Measurements from ENCODE around the gene VASN. TPM values are rescaled to one million over a fixed set of nuclear protein-coding genes. Genes with fewer than 3 reads are reported as not detected.

VASN gene
- total and polyA plus RNA-seq, 9 of the 15 experiments (the other 6 are each of a cell fraction or from before 2014, with no cell fraction given) = 0.01 to 2.5 (median 0.41) TPM; not detected in 1

GRCh38 chr16:4416200-4417032 is 44.8 kb downstream of the VASN start, which contains the start of gene CORO7 (continued):
- TF ChIP-seq ZMIZ1 (IDR thresholded peaks at IDR 0.05; ENCODE audit: low read depth in 2 of 2, low read length in 2 of 2) (no peak), CBX2 (IDR thresholded peaks at IDR 0.05; ENCODE audit: insufficient read depth, low read length, poor library complexity, severe bottlenecking) (no peak), NR4A1 (CRISPR knock-in tag; IDR thresholded peaks at IDR 0.05) (peak; percentile 25; the same call in 1 of the 2 replicates), NR4A1 (tag; IDR thresholded peaks at IDR 0.05) (no peak), TAF1 (IDR thresholded peaks at IDR 0.05; ENCODE audit: control insufficient read depth, extremely low read depth, insufficient read depth, low read length, severe bottlenecking) (peak; percentile 12), ZNF586 (CRISPR knock-in tag; conservative IDR thresholded peaks at IDR 0.05) (no peak), ZNF584 (CRISPR knock-in tag; IDR thresholded peaks at IDR 0.05; ENCODE audit: low read depth) (no peak), SUPT5H (IDR thresholded peaks at IDR 0.05) (peak; percentile 71), TOE1 (IDR thresholded peaks at IDR 0.05; ENCODE audit: borderline replicate concordance) (peak; percentile 95), TOE1 (CRISPR knock-in tag; IDR thresholded peaks at IDR 0.05; ENCODE audit: borderline replicate concordance, low read depth) (no peak), SP2 (IDR thresholded peaks at IDR 0.05; ENCODE audit: extremely low read depth, low read depth, low read length, poor library complexity, severe bottlenecking) (peak; percentile 31), POLR2A (conservative IDR thresholded peaks at IDR 0.05) (peak; percentile 74), SIX5 (IDR thresholded peaks at IDR 0.05; ENCODE audit: borderline replicate concordance in 1 of 2, insufficient read depth in 1 of 2, low read depth in 1 of 2, low read length in 2 of 2) (no peak), MTA3 (IDR thresholded peaks at IDR 0.05; ENCODE audit: borderline replicate concordance) (peak; percentile 73; the same call in 1 of the 2 replicates), SAFB (IDR thresholded peaks at IDR 0.05; ENCODE audit: borderline replicate concordance, low read depth, low read length) (peak; percentile 96), ATF7 (IDR thresholded peaks at IDR 0.05) (0 out of 2 replicates have a peak, but pooled peaks have one; percentile 58), MED1 (CRISPR knock-in tag; IDR thresholded peaks at IDR 0.05; ENCODE audit: borderline replicate concordance) (0 out of 2 replicates have a peak, but pooled peaks have one; percentile 63), MBD2 (IDR thresholded peaks at IDR 0.05; ENCODE audit: borderline replicate concordance, low read depth) (peak; percentile 19; the same call in 1 of the 2 replicates), TAL1 (IDR thresholded peaks at IDR 0.05) (no peak), CHD2 (IDR thresholded peaks at IDR 0.05; ENCODE audit: low read depth, low read length) (no peak), RUNX1 (IDR thresholded peaks at IDR 0.05; ENCODE audit: low read depth) (no peak)
- TF ChIP-seq, protein P1, sequence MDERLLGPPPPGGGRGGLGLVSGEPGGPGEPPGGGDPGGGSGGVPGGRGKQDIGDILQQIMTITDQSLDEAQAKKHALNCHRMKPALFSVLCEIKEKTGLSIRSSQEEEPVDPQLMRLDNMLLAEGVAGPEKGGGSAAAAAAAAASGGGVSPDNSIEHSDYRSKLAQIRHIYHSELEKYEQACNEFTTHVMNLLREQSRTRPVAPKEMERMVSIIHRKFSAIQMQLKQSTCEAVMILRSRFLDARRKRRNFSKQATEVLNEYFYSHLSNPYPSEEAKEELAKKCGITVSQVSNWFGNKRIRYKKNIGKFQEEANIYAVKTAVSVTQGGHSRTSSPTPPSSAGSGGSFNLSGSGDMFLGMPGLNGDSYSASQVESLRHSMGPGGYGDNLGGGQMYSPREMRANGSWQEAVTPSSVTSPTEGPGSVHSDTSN (CRISPR knock-in tag; IDR thresholded peaks at IDR 0.05; ENCODE audit: low read depth) = peak; percentile 4; the same call in 1 of the 2 replicates
- TF ChIP-seq, protein P1 (tag; conservative IDR thresholded peaks at IDR 0.05; ENCODE audit: low read depth) = no peak

Measured in K562 (cell line).